ENCODE measurements around the gene HSDL1. TPM values are rescaled to one million over a fixed set of nuclear protein-coding genes. Genes with fewer than 3 reads are reported as not detected.

The HSDL1 gene
- total RNA-seq = 14.1 and 17.5 TPM in 2 replicates

DNA sequence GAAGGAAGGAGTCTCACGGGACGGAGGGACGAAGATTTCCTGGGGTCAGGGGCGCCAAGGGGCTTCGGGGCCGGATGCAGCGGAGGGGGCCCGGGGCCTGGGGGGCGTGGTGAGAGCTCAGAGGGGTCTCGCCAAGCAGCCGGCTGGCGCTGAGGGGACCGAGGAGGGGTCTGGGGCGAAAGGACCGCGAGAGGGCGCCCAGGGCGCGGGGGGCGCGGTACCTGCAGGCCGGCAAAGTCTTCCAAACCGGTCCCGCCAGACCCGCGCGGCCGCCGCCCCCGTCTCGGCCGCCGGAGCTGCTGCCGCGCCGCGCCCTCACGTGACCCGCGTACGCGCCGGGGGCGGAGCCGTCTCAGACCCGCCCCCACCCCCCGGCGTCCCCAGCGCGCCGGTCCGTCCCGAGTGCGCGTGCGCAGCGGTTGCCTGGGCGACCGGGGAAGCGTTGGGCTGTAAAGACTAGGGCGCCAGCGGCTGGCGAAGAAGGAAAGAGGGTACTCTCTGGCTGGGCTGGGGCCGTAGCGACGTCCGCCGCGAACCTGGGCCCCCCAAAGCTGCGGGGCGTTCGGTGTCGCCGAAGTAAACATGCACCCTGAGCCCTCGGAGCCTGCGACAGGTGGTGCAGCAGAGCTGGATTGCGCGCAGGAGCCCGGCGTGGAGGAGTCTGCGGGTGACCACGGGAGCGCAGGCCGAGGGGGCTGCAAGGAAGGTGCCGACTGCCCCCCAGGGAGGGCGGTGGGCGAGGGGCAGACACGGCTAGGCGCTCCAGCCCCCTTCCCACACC, at the start of gene HSDL1, which contains the start of gene DNAAF1:
HSDL1 (minus strand) TSS at position 319 of the 781 bp plus-strand sequence. CDS start 13,856 bp downstream, outside the sequence.
DNAAF1 (plus strand) TSS at position 450 of the 781 bp plus-strand sequence; CDS start at position 583, 133 bp downstream.

DNA sequence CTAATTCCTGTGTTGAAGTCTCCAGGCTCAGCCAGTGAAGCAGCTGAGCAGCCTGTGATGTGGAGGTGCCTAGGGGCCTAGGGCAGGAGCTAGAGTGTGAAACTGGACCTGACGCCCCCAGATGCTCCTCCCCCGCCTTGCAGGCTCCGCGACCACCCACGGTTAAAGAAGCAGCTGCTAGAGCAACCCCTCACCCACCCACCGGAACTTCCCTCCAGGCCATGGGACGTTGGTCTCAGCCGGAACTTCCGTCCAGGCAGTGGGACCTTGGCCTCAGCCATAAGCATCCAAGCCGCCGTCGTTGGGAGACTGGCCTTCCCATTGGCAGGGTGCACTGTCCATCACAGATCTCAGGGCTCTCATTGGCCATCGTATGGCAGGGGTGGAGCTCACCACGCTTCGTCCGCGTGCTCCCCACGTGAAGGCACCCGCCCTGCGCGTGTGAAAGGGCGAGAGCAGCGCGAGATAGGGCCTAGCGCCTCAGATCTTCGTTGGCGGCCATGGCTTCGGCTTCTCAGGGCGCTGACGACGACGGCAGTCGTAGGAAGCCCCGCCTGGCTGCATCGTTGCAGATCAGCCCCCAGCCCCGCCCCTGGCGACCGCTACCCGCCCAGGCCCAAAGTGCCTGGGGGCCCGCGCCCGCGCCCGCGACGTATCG, 45.9 kb upstream of the HSDL1 start, which contains the start of gene ADAD2:
ADAD2 (plus strand) TSS at position 427 of the 658 bp plus-strand sequence; CDS start at position 501, 74 bp downstream.

DNA sequence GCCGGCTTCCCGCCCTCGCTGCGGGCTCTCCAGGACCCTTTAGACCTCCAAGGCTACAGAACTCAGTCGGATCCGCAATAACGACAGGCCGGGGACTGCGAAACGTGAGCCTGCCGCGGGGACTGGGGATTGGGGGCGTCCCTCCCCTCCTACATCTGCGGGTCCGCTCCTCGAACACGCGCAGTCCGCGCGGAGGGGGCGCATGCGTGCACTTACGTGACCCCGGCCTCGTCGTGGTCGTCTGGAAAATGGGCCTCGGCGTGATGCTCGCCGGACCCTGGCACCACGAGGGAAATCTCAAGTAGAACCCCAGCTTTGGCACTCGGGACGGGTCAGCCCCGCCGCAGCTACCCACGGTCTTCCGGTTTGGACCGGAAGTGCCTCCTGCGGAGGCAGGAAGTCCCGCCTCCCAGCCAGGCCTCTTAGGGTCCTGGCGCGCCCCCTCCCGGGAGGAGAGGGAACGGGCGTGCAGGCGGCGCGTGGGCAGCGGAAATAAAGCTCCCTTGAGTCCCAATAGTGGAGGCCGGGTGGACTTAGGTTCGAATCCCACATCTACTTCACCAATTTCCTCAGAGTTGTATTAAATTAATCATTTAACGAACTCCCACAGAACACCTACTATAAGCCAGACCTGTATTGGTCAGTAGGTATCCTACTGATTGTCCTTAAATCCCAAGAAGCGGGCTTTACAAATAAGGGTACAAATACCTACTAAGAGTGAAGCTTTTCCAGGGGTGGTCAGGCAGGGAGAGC, 41.9 kb upstream of the HSDL1 start, which contains the start of gene TAF1C:
TAF1C (minus strand) TSS at position 373 of the 753 bp plus-strand sequence. CDS start 2,069 bp downstream, outside the sequence.

DNA sequence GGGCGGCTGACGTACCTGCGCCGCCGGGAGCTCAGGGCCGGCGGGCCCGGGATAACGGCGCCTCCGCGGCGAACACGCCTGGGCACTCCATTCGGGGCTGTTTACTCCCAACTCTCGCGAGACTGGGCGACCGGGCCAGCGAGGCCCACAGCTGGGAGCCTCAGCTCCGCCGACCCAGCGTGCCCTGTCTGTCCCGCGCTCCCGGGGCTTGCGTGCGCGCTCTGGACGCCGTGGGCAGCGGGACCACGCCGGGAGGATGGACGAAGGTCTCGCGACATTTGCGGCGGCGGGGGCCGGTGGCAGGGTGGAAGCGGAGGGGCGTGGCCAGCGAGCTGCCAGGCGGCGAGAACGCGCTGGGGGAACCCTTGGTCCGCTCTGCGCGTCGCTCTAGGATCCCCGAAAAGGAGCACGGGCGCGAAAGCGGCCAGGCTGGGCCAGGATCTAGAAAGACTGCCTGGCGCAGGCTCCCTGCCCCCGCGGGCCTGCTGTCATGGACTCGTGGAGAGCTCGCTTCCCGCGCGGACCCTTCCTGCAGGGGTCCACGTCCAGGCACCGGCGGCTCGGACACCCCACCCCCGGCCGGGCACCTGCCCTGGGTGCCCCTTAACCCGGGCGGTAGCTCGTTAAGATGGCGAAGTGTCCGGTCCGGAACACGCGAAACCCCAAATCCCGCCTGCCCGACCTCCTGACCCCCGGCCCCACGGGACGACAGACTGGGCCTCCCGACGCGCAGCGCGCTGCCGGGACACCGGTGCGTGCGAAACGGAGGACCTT, 28.1 kb downstream of the HSDL1 start, which contains the start of gene MBTPS1:
MBTPS1 (minus strand) TSS at position 223 of the 774 bp plus-strand sequence. CDS start 15,159 bp downstream, outside the sequence.

Other genes starting within 250 kb of the HSDL1 start
- gene MLYCD, start 246.1 kb downstream of the HSDL1 start, total RNA-seq = 1.1 and 1.4 TPM in 2 replicates
- gene OSGIN1, start 191.9 kb downstream of the HSDL1 start, total RNA-seq = 6.6 and 13.0 TPM in 2 replicates
- not detected in 2 replicates for gene NECAB2, start 176.9 kb downstream of the HSDL1 start, total RNA-seq
- gene SLC38A8, start 102.4 kb downstream of the HSDL1 start, total RNA-seq = not detected in 2 replicates
- 92.8 and 100 TPM in 2 replicates for gene MBTPS1, start 28.2 kb downstream of the HSDL1 start, total RNA-seq
- gene DNAAF1, start 131 bp upstream of the HSDL1 start, total RNA-seq = 0.15 TPM in 1 of 2 replicates, not detected in the other
- 30.0 and 32.4 TPM in 2 replicates for gene TAF1C, start 41.9 kb upstream of the HSDL1 start, total RNA-seq
- gene ADAD2, start 46.0 kb upstream of the HSDL1 start, total RNA-seq = not detected in 2 replicates
- gene KCNG4, start 94.8 kb upstream of the HSDL1 start, total RNA-seq = not detected in 2 replicates
- not detected in 2 replicates for gene WFDC1, start 149.7 kb upstream of the HSDL1 start, total RNA-seq
- gene ATP2C2, start 223.4 kb upstream of the HSDL1 start, total RNA-seq = not detected in 2 replicates